Activated CD4-positive, alpha-beta T cell treated with anti-CD3 and anti-CD28 coated beads for 1 hour (primary cell): ENCODE results near the gene ZNF773.
"Not testable (repeated sequence)": the region's sequence is repeated elsewhere in the genome, so short reads cannot be mapped to it uniquely, and the experiment has no call there.

Experiments used
- DNase-seq: peaks from one replicate; pipeline ENCODE4 v3.0.0-alpha.2; 2020

The ZNF773 gene

GRCh38 chr19:57499680-57500395 lies at the start of gene ZNF773:
Gene ZNF773, plus strand, starts transcription at chr19:57499938. Its CDS starts 143 bp downstream, at chr19:57500081.
- DNase-seq = peak; percentile 93

- no peak for DNase-seq
These were observed 47.4 kb upstream of the ZNF773 start for GRCh38 chr19:57452307-57452706.

GRCh38 chr19:57465680-57466381 lies 33.9 kb upstream of the ZNF773 start:
- no peak for DNase-seq

- DNase-seq = no peak
These were observed 33.2 kb upstream of the ZNF773 start for GRCh38 chr19:57466489-57466888.

GRCh38 chr19:57473646-57474045 lies 26.1 kb upstream of the ZNF773 start:
- DNase-seq = no peak

- peak; percentile 80 for DNase-seq
These were observed 22.3 kb upstream of the ZNF773 start, which contains the start of gene ZNF772 for GRCh38 chr19:57477191-57478008. Gene ZNF772, minus strand, starts transcription at chr19:57477566. Its CDS starts 257 bp downstream, at chr19:57477309.

GRCh38 chr19:57487477-57488298 lies 12.1 kb upstream of the ZNF773 start, which contains the start of gene ZNF419:
Gene ZNF419, plus strand, starts transcription at chr19:57487750. Its CDS starts 201 bp downstream, at chr19:57487951.
- peak; percentile 92 for DNase-seq

- DNase-seq = not testable (repeated sequence)
These were observed 11.5 kb upstream of the ZNF773 start for GRCh38 chr19:57488299-57488644.

- DNase-seq = not testable (repeated sequence)
These were observed 432 bp upstream of the ZNF773 start for GRCh38 chr19:57499332-57499679.

- DNase-seq = not testable (repeated sequence)
These were observed 662 bp downstream of the ZNF773 start for GRCh38 chr19:57500400-57500799.

GRCh38 chr19:57506163-57506562 lies 6.4 kb downstream of the ZNF773 start:
- DNase-seq = no peak

GRCh38 chr19:57511484-57511883 lies 11.7 kb downstream of the ZNF773 start:
- DNase-seq = no peak

- DNase-seq = no peak
These were observed 13.1 kb downstream of the ZNF773 start for GRCh38 chr19:57512845-57513244.

- DNase-seq = no peak
These were observed 15.5 kb downstream of the ZNF773 start for GRCh38 chr19:57515255-57515654.

- not testable (repeated sequence) for DNase-seq
These were observed 18.3 kb downstream of the ZNF773 start for GRCh38 chr19:57518021-57518420.

- peak; percentile 80 for DNase-seq
These were observed 27.6 kb downstream of the ZNF773 start, which contains the start of gene ZNF549 for GRCh38 chr19:57527136-57527881. Gene ZNF549, plus strand, starts transcription at chr19:57527356. Its CDS starts 218 bp downstream, at chr19:57527574.

GRCh38 chr19:57537953-57538547 lies 38.3 kb downstream of the ZNF773 start:
- no peak for DNase-seq

GRCh38 chr19:57546513-57546912 lies 46.8 kb downstream of the ZNF773 start:
- DNase-seq = no peak

- DNase-seq = no peak
These were observed 52.7 kb downstream of the ZNF773 start for GRCh38 chr19:57552432-57552831.

- no peak for DNase-seq
These were observed 57.9 kb downstream of the ZNF773 start for GRCh38 chr19:57557659-57558058.
